Activated CD4-positive, alpha-beta T cell treated with anti-CD3 and anti-CD28 coated beads, Interleukin-2, Interleukin-6, amounts not matched to agents 100 ng/mL and 50 ng/mL, durations not matched to agents 16 hours and 8 hours (primary cell): ENCODE data around the gene CCDC50.
A peak's percentile ranks its signal among the peaks of the same experiment; 100 is the strongest.

Source experiments
- DNase-seq: peaks from one replicate; pipeline ENCODE4 v3.0.0-alpha.2; 2020

Gene CCDC50

GRCh38 chr3:191328962-191329653, at the start of gene CCDC50:
TSS of gene CCDC50 (plus strand) at chr3:191329394. CDS start at chr3:191329675, 281 bp downstream.
- peak; percentile 64 for DNase-seq

- no peak for DNase-seq
Observed at GRCh38 chr3:191280111-191280510, 49.1 kb upstream of the CCDC50 start.

GRCh38 chr3:191280882-191281281, 48.3 kb upstream of the CCDC50 start:
- DNase-seq, result no peak

- DNase-seq, result no peak
Observed at GRCh38 chr3:191282251-191283185, 46.7 kb upstream of the CCDC50 start.

- DNase-seq, result peak; percentile 30
Observed at GRCh38 chr3:191283400-191283799, 45.8 kb upstream of the CCDC50 start.

- no peak for DNase-seq
Observed at GRCh38 chr3:191290311-191291025, 38.7 kb upstream of the CCDC50 start.

GRCh38 chr3:191292243-191293015, 36.8 kb upstream of the CCDC50 start:
- no peak for DNase-seq

GRCh38 chr3:191294291-191294690, 34.9 kb upstream of the CCDC50 start:
- DNase-seq, result no peak

GRCh38 chr3:191296041-191296541, 33.1 kb upstream of the CCDC50 start:
- no peak for DNase-seq

- no peak for DNase-seq
Observed at GRCh38 chr3:191298846-191299245, 30.3 kb upstream of the CCDC50 start.

GRCh38 chr3:191300422-191300821, 28.8 kb upstream of the CCDC50 start:
- no peak for DNase-seq

- no peak for DNase-seq
Observed at GRCh38 chr3:191301017-191301416, 28.2 kb upstream of the CCDC50 start.

GRCh38 chr3:191301782-191302411, 27.3 kb upstream of the CCDC50 start:
- no peak for DNase-seq

GRCh38 chr3:191302451-191302850, 26.7 kb upstream of the CCDC50 start:
- no peak for DNase-seq

- DNase-seq, result no peak
Observed at GRCh38 chr3:191303596-191303995, 25.6 kb upstream of the CCDC50 start.

- no peak for DNase-seq
Observed at GRCh38 chr3:191306428-191306827, 22.8 kb upstream of the CCDC50 start.

- DNase-seq, result no peak
Observed at GRCh38 chr3:191307341-191307740, 21.9 kb upstream of the CCDC50 start.

GRCh38 chr3:191313296-191313695, 15.9 kb upstream of the CCDC50 start:
- DNase-seq, result no peak

- no peak for DNase-seq
Observed at GRCh38 chr3:191314109-191314728, 15.0 kb upstream of the CCDC50 start.

- no peak for DNase-seq
Observed at GRCh38 chr3:191316876-191317603, 12.2 kb upstream of the CCDC50 start.

GRCh38 chr3:191320316-191320715, 8.9 kb upstream of the CCDC50 start:
- no peak for DNase-seq
